GM23338 (cell line): ENCODE results near the gene PCSK5. TPM values are rescaled to one million over a fixed set of nuclear protein-coding genes. Genes with fewer than 3 reads are reported as not detected.

ENCODE experiments used
- ATAC-seq: fragments of 200-7000 bp; cut with Tn5 transposase; 3 replicates; pipeline ENCODE4 v1.9.1; 2020
- DNase-seq: peaks from one replicate; pipeline ENCODE4 v3.0.0-alpha.2; 2015; ENCODE audit warnings: low spot score
- H2AFZ ChIP-seq: fragments of 200-600 bp; sonication (generic); 2 replicates; pipeline ENCODE4 v1.8.0; 2016; ENCODE audit warnings: antibody characterized with exemption, mild to moderate bottlenecking, moderate library complexity
- H3F3A ChIP-seq: fragments of 200-600 bp; sonication (generic); replicated peaks from 2 replicates; pipeline ENCODE4 v1.8.0; 2017; ENCODE audit warnings: antibody characterized with exemption, mixed run types, low read depth
- H3K27ac ChIP-seq: fragments of 200-600 bp; sonication (generic); 2 replicates; pipeline ENCODE4 v1.6.1; 2016; ENCODE audit warnings: low read depth
- H3K27me3 ChIP-seq: fragments of 200-600 bp; sonication (generic); 2 replicates; pipeline ENCODE4 v1.8.0; 2016; ENCODE audit warnings: mild to moderate bottlenecking, mixed run types, moderate library complexity; ENCODE audit not compliant: insufficient read depth
- H3K36me3 ChIP-seq: fragments of 200-600 bp; sonication (generic); 2 replicates; pipeline ENCODE4 v1.8.0; 2016; ENCODE audit warnings: mild to moderate bottlenecking; ENCODE audit not compliant: insufficient read depth
- H3K4me1 ChIP-seq: fragments of 200-600 bp; sonication (generic); 2 replicates; pipeline ENCODE4 v1.8.0; 2016; ENCODE audit warnings: mild to moderate bottlenecking, moderate library complexity; ENCODE audit not compliant: insufficient read depth
- H3K4me2 ChIP-seq: fragments of 200-600 bp; sonication (generic); 2 replicates; pipeline ENCODE4 v1.7.1; 2017; ENCODE audit warnings: mixed run types
- H3K4me3 ChIP-seq: fragments of 200-600 bp; sonication (generic); 2 replicates; pipeline ENCODE4 v1.6.1; 2016; ENCODE audit warnings: mixed run types
- H3K79me2 ChIP-seq: fragments of 200-600 bp; sonication (generic); replicated peaks from 2 replicates; pipeline ENCODE4 v1.8.0; 2017; ENCODE audit warnings: mild to moderate bottlenecking; ENCODE audit not compliant: insufficient read depth
- H3K9me2 ChIP-seq: fragments of 200-600 bp; sonication (generic); 2 replicates; pipeline ENCODE4 v1.8.0; 2017; ENCODE audit not compliant: insufficient read depth
- H4K20me1 ChIP-seq: fragments of 200-600 bp; sonication (generic); replicated peaks from 2 replicates; pipeline ENCODE4 v1.8.0; 2017; ENCODE audit warnings: mild to moderate bottlenecking; ENCODE audit not compliant: insufficient read depth
- H3K27ac Mint-ChIP-seq: 2 replicates; pipeline ENCODE4 v1.8.0; 2020; ENCODE audit warnings: inconsistent platforms, mild to moderate bottlenecking, moderate library complexity, mixed read lengths
- H3K27me3 Mint-ChIP-seq: 3 replicates; pipeline ENCODE4 v1.8.0; 2022; ENCODE audit warnings: low read depth, mild to moderate bottlenecking, moderate library complexity, mixed read lengths, inconsistent platforms; ENCODE audit not compliant: insufficient read depth, poor library complexity
- H3K36me3 Mint-ChIP-seq: 3 replicates; pipeline ENCODE4 v1.8.0; 2021; ENCODE audit warnings: low read depth, mild to moderate bottlenecking, inconsistent platforms, moderate library complexity, mixed read lengths
- H3K4me1 Mint-ChIP-seq: 3 replicates; pipeline ENCODE4 v1.8.0; 2020; ENCODE audit warnings: mild to moderate bottlenecking, inconsistent platforms, mixed read lengths
- H3K4me3 Mint-ChIP-seq: 3 replicates; pipeline ENCODE4 v1.8.0; 2021; ENCODE audit warnings: moderate library complexity, mild to moderate bottlenecking, inconsistent platforms, mixed read lengths
- H3K9me3 Mint-ChIP-seq: 3 replicates; pipeline ENCODE4 v1.8.0; 2020; ENCODE audit warnings: moderate library complexity, mild to moderate bottlenecking, inconsistent platforms, mixed read lengths
- CTCF ChIP-seq, 2 experiments: fragments of 200-600 bp in 1 of 2; sonication (generic) in 1 of 2; conservative IDR thresholded peaks; 2 replicates each; pipeline versions ENCODE4 v1.5.1 to v1.6.1; 2016 to 2017; ENCODE audit warnings: antibody characterized with exemption in 2 of 2, low read depth in 2 of 2, mild to moderate bottlenecking in 2 of 2, moderate library complexity in 1 of 2
- ETS1 ChIP-seq: IDR thresholded peaks from 2 replicates; pipeline ENCODE4 v1.6.1; 2016; ENCODE audit warnings: antibody characterized with exemption
- EZH2phosphoT487 ChIP-seq: fragments of 200-600 bp; sonication (generic); IDR thresholded peaks from one replicate; pipeline ENCODE4 v1.8.1; 2018; ENCODE audit warnings: antibody characterized with exemption; ENCODE audit not compliant: unreplicated experiment
- JUNB ChIP-seq: IDR thresholded peaks from one replicate; pipeline ENCODE4 v1.6.1; 2016; ENCODE audit warnings: antibody characterized with exemption; ENCODE audit not compliant: unreplicated experiment
- NANOG ChIP-seq: IDR thresholded peaks from 2 replicates; pipeline ENCODE4 v1.6.1; 2016; ENCODE audit warnings: antibody characterized with exemption, borderline replicate concordance
- ZNF331 ChIP-seq: fragments of 250-450 bp; sonication (Bioruptor Pico); IDR thresholded peaks from 2 replicates; pipeline ENCODE4 v1.5.0; 2020; ENCODE audit warnings: low read depth, mild to moderate bottlenecking, moderate library complexity
- ZNF462 ChIP-seq: fragments of 250-450 bp; sonication (Bioruptor Pico); IDR thresholded peaks from 2 replicates; pipeline ENCODE4 v1.5.0; 2020; ENCODE audit warnings: mild to moderate bottlenecking, moderate library complexity
- polyA plus RNA-seq: library from polyadenylated mRNA; unstranded; fragments of >200 nt; fragmentation: Nextera tagmentation; extraction: Ambion mirVana; gene quantifications from 2 replicates; pipeline ENCODE4 v1.2.1, GENCODE V29; 2016
- total RNA-seq: library from RNA; depleted of rRNA; stranded (reverse); fragments of >200 nt; shearing (Covaris generic); gene quantifications from 2 replicates; pipeline ENCODE4 v1.2.3, GENCODE V29; 2014

The PCSK5 gene
- total and polyA plus RNA-seq, 2 experiments from 2014 or later = 12.3 to 34.8 TPM

GRCh38 chr9:75864266-75864665 lies 26.2 kb upstream of the PCSK5 start:
- Histone ChIP-seq H3K9me2 (no peaks in the 10 kb centered on the region), H3K4me2 (no peak overlapping the region), H3K79me2 (no peaks in the 10 kb centered on the region), H3K4me3 (no peak overlapping the region), H3K27ac (no peak overlapping the region), H3K27me3 (no peaks in the 10 kb centered on the region), H3K36me3 (no peaks in the 10 kb centered on the region), H4K20me1 (no peaks in the 10 kb centered on the region), H3F3A (no peaks in the 10 kb centered on the region), H2AFZ (peak overlapping the region; percentile 11; the same call in 1 of the 2 replicates), H3K4me1 (no peaks in the 10 kb centered on the region)
- no peak overlapping the region for H3K4me3 Mint-ChIP-seq
- no peaks in the 10 kb centered on the region for H3K27me3 Mint-ChIP-seq
- peaks cover 2% of the 10 kb centered on the region; the same call in 1 of the 3 replicates for H3K4me1 Mint-ChIP-seq
- H3K27ac Mint-ChIP-seq = no peak overlapping the region
- no peaks in the 10 kb centered on the region for H3K36me3 Mint-ChIP-seq
- H3K9me3 Mint-ChIP-seq = peaks cover 3% of the 10 kb centered on the region; the same call in 1 of the 3 replicates
- no peak for DNase-seq
- TF ChIP-seq ETS1 = no peak
- no peak for TF ChIP-seq NANOG
- TF ChIP-seq JUNB = no peak
- no peak for TF ChIP-seq ZNF462 (CRISPR knock-in tag)
- no peak for TF ChIP-seq ZNF331
- TF ChIP-seq CTCF (conservative IDR thresholded peaks at IDR 0.05; ENCODE audit: low read depth in 2 of 2) = no peak
- no peak for TF ChIP-seq EZH2phosphoT487
- no peak for ATAC-seq
